ENCODE data around the gene DUSP16.
"Not testable (repeated sequence)": the region's sequence is repeated elsewhere in the genome, so short reads cannot be mapped to it uniquely, and the experiment has no call there.

Gene DUSP16

DNA sequence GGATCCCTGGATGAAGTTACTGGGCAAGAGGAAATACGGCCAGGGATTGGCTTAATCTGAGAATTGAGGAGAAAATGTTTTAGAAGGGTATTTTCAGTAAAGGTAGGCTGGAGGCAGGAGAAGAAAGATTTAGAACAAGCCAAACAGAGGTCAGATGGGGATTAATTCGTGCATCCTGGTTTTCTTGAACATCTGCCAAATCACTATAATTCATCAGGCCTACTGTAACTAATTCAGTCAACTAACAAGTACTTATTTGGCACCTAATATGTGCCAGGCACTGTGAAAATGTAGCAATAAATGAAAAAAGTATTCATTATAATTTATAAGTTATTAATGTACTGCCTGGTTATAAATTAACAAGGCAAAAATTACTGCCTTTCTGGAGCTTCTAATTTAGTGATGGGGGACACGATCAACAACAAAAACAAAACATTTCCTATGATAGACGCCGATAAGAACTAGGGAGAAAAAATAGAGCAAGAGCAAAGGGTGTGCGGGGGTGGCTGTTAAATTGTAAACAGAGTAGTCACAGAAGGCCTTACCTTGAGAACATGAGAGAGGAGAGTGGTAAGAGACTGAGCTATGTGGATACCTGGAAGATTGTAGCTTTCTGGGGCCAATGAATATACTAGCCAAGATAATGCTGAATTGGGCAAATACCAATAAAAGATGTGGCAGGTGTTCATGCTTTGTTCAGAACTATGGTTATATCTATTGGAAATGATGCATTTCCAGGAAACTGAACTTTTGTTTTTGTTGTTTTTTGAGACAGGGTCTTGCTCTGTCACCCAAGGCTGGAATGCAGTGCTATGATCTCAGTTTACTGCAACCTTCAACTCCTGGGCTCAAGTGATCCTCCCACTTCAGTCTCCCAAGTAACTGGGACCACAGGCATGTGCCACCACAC lies 34.0 kb downstream of the DUSP16 start:
- no peak for FAIRE-seq
- TF ChIP-seq TAF1 (IDR thresholded peaks at IDR 0.05; ENCODE audit: borderline replicate concordance, low read depth, low read length) (no peak), POLR2AphosphoS5 (IDR thresholded peaks at IDR 0.05; ENCODE audit: low read depth, low read length) (no peak), POLR2A (IDR thresholded peaks at IDR 0.05; ENCODE audit: low read depth, low read length) (no peak)
- DNase-seq (ENCODE audit: insufficient read length), result no peak

GRCh38 chr12:12527820-12528296 lies 34.8 kb downstream of the DUSP16 start:
- TF ChIP-seq TAF1 (IDR thresholded peaks at IDR 0.05; ENCODE audit: borderline replicate concordance, low read depth, low read length) (no peak), POLR2A (IDR thresholded peaks at IDR 0.05; ENCODE audit: low read depth, low read length) (no peak), POLR2AphosphoS5 (IDR thresholded peaks at IDR 0.05; ENCODE audit: low read depth, low read length) (no peak)
- FAIRE-seq (no peak), DNase-seq (ENCODE audit: insufficient read length) (no peak)

- no peak for DNase-seq (ENCODE audit: insufficient read length)
- TF ChIP-seq POLR2AphosphoS5 (IDR thresholded peaks at IDR 0.05; ENCODE audit: low read depth, low read length), result no peak
- TF ChIP-seq POLR2A (IDR thresholded peaks at IDR 0.05; ENCODE audit: low read depth, low read length), result no peak
- no peak for TF ChIP-seq TAF1 (IDR thresholded peaks at IDR 0.05; ENCODE audit: borderline replicate concordance, low read depth, low read length)
- FAIRE-seq, result no peak
Measured at GRCh38 chr12:12524128-12524527, 38.5 kb downstream of the DUSP16 start.

GRCh38 chr12:12523229-12523628 lies 39.4 kb downstream of the DUSP16 start:
- DNase-seq (ENCODE audit: insufficient read length) (no peak), FAIRE-seq (no peak)
- TF ChIP-seq POLR2A (IDR thresholded peaks at IDR 0.05; ENCODE audit: low read depth, low read length) (no peak), POLR2AphosphoS5 (IDR thresholded peaks at IDR 0.05; ENCODE audit: low read depth, low read length) (no peak), TAF1 (IDR thresholded peaks at IDR 0.05; ENCODE audit: borderline replicate concordance, low read depth, low read length) (no peak)

GRCh38 chr12:12522657-12523056 lies 40.0 kb downstream of the DUSP16 start:
- FAIRE-seq; DNase-seq (ENCODE audit: insufficient read length): not testable (repeated sequence)

DNA sequence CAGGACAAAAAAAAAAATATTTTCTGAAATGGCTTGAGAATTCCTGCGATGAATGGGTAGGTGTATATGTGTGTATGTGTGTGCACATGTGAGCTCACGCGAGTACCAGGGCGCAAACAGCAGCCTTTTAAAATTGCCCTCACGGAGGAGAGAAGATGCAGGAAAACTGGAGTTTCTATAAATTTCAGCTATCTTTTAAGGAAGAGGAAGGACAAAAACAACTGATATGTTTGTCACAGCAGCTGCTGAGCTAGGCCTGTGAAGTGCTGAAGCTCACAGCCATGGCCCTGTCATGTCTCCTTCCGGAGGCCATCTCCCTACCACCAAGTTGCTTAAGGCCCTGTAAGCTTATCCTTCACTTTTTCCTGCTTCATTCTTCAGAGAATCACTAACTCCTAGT lies 40.8 kb downstream of the DUSP16 start:
- no peak for FAIRE-seq
- no peak for DNase-seq (ENCODE audit: insufficient read length)
- no peak for TF ChIP-seq TAF1 (IDR thresholded peaks at IDR 0.05; ENCODE audit: borderline replicate concordance, low read depth, low read length)

- FAIRE-seq (no peak), DNase-seq (ENCODE audit: insufficient read length) (no peak)
- no peak for TF ChIP-seq POLR2AphosphoS5 (IDR thresholded peaks at IDR 0.05; ENCODE audit: low read depth, low read length)
- no peak for TF ChIP-seq TAF1 (IDR thresholded peaks at IDR 0.05; ENCODE audit: borderline replicate concordance, low read depth, low read length)
- TF ChIP-seq POLR2A (IDR thresholded peaks at IDR 0.05; ENCODE audit: low read depth, low read length), result no peak
Measured at GRCh38 chr12:12521044-12521485, 41.6 kb downstream of the DUSP16 start.

DNA sequence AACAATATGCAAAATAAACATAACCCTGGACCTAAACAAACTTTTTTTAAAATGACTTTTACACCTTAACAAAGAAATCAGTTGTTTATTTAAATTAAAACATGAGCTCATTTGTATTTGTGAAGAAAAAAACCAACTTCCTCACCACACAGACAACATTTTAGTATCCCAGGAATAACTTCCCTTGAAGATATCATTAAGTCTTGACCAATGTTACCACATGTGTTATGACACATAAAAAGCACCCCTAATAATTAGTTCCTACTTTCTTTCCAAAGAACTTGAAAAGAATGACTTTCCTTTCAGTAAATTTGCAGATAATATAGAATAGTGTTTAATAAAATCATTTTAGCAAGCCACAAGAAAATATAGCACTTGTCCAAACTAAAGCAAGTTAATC lies 42.4 kb downstream of the DUSP16 start:
- FAIRE-seq (no peak), DNase-seq (ENCODE audit: insufficient read length) (no peak)
- TF ChIP-seq POLR2A (IDR thresholded peaks at IDR 0.05; ENCODE audit: low read depth, low read length), result no peak
- TF ChIP-seq TAF1 (IDR thresholded peaks at IDR 0.05; ENCODE audit: borderline replicate concordance, low read depth, low read length), result no peak
- TF ChIP-seq POLR2AphosphoS5 (IDR thresholded peaks at IDR 0.05; ENCODE audit: low read depth, low read length), result no peak

DNA sequence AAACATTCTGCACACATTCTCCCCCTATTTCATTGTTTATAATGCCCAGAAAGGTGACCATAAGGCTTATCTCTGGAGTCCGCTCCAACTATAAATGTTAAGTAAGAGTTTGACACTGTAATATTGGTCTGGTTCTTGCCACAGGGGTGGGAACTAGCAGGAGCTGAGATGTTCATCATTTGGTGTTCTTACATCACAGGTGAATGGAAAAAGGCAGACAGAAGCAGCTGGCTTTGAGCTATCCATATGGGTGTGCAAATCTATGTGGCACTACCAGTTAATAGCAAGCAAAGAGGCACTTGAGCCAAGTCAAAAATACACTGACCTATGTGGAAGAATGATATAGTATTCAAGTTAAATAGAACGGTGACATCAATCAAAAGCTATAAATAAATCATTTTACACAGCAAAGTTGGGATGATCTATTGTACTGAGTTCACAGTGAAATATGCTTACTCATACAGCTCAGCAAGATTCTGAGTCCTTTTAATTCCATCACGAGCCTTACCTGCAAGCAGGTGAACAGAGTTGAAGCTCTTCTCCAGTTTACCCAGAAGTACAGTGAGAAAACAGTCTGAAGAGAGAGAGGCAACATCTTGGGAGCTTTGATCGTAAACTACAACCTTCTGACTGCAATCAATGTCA lies 43.2 kb downstream of the DUSP16 start:
- TF ChIP-seq TAF1 (IDR thresholded peaks at IDR 0.05; ENCODE audit: borderline replicate concordance, low read depth, low read length) (no peak), POLR2A (IDR thresholded peaks at IDR 0.05; ENCODE audit: low read depth, low read length) (no peak), POLR2AphosphoS5 (IDR thresholded peaks at IDR 0.05; ENCODE audit: low read depth, low read length) (no peak)
- no peak for FAIRE-seq
- no peak for DNase-seq (ENCODE audit: insufficient read length)

- no peak for DNase-seq (ENCODE audit: insufficient read length)
- no peak for FAIRE-seq
- no peak for TF ChIP-seq TAF1 (IDR thresholded peaks at IDR 0.05; ENCODE audit: borderline replicate concordance, low read depth, low read length)
- no peak for TF ChIP-seq POLR2A (IDR thresholded peaks at IDR 0.05; ENCODE audit: low read depth, low read length)
- TF ChIP-seq POLR2AphosphoS5 (IDR thresholded peaks at IDR 0.05; ENCODE audit: low read depth, low read length), result no peak
Measured at GRCh38 chr12:12518919-12519318, 43.7 kb downstream of the DUSP16 start.

- DNase-seq (ENCODE audit: insufficient read length), result no peak
- no peak for FAIRE-seq
- TF ChIP-seq POLR2A (IDR thresholded peaks at IDR 0.05; ENCODE audit: low read depth, low read length), result no peak
- no peak for TF ChIP-seq TAF1 (IDR thresholded peaks at IDR 0.05; ENCODE audit: borderline replicate concordance, low read depth, low read length)
- no peak for TF ChIP-seq POLR2AphosphoS5 (IDR thresholded peaks at IDR 0.05; ENCODE audit: low read depth, low read length)
Measured at GRCh38 chr12:12518464-12518845, 44.2 kb downstream of the DUSP16 start.

DNA sequence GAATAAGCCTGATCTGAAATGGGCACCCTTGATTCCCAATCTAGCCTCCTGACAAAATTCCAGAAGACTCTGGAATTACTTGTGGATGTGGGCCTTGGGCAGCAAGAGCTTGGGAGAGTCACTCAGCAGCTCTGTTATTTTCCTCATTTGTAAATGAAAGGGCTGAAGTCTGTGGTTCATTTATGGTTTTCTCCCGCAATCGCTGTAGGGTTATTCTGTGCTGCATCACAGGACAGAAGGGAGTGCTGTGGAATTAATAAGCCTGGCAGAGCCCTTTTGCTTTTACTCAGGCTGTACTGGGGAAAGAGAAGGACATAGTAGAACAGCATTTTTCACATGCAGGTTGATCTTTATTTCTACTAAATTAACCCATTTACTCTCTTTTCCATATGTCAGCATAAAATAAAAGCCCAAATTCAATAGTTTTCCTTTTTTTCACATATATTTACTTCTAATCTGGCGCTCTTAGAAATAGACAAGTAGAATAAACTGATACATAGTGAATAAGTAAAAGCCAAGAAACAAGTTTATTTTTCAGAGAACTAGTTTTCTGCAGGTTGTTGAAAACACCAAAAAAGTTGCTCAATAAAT lies 49.2 kb downstream of the DUSP16 start:
- TF ChIP-seq POLR2AphosphoS5 (IDR thresholded peaks at IDR 0.05; ENCODE audit: low read depth, low read length) (no peak), POLR2A (IDR thresholded peaks at IDR 0.05; ENCODE audit: low read depth, low read length) (no peak)
- DNase-seq (ENCODE audit: insufficient read length), result no peak
- FAIRE-seq, result no peak

Data from GM12892 (cell line).